ENCODE results near the gene GLRA3. TPM values are rescaled to one million over a fixed set of nuclear protein-coding genes. Genes with fewer than 3 reads are reported as not detected.

GLRA3 gene
- total and polyA plus RNA-seq, 2 of the 8 experiments (the other 6 are each of a cell fraction or from before 2014, with no cell fraction given) = 0.02 TPM; not detected in 1

DNA sequence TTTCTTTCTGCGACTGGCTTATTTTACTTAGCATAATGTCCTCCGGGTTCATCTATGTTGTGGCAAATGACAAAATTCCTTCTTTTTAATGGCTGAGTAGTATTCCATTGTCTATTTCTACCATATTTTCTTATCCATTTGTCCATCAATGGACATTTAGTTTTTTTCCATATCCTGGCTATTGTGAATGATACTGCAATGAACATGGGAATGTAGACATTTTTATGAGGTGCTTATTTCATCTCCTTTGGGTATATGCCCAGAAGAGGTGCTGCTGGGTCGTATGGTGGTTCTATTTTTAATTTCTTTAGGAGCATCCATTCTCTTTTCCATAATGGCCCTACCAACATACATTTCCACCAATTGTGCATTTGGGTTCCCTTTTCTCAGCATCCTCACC lies 230.2 kb downstream of the GLRA3 start:
- H2AK5ac ChIP-seq (ENCODE audit: low read depth, low read length) = no peak overlapping the region
- no peak overlapping the region for H3K4me2 ChIP-seq (ENCODE audit: insufficient read depth in 1 of 2, low read depth in 2 of 2, low read length in 2 of 2)
- H3K14ac ChIP-seq (ENCODE audit: insufficient read length) = no peak overlapping the region
- no peak overlapping the region for H4K8ac ChIP-seq (ENCODE audit: extremely low read depth, insufficient read depth, low read length)
- H3K23me2 ChIP-seq (ENCODE audit: low read depth, low read length) = no peaks in the 10 kb centered on the region
- 96% methylated on average over 3 of the region's 3 CpGs; no CpG with 5 or more reads in 1 of the 2 experiments for WGBS, 2 experiments (ENCODE audit: extremely low coverage in 1 of 2, insufficient coverage in 1 of 2, insufficient read length in 1 of 2, insufficient replicate concordance in 2 of 2, low coverage in 1 of 2, low lambda C conversion rate in 2 of 2, missing lambda C conversion rate in 1 of 2)
- no peak overlapping the region for H2BK120ac ChIP-seq (replicated peaks; ENCODE audit: low read depth, low read length)
- no peak overlapping the region for H2BK5ac ChIP-seq (ENCODE audit: low read depth, low read length)
- no peaks in the 10 kb centered on the region for H3K4me1 ChIP-seq (replicated peaks in 1 of 4; ENCODE audit: control insufficient read depth in 3 of 4, insufficient read depth in 4 of 4, low read length in 3 of 4)
- no peak overlapping the region for H2AFZ ChIP-seq (ENCODE audit: low read length)
- H3K18ac ChIP-seq (ENCODE audit: extremely low read depth, low read length) = no peak overlapping the region
- no peak for FAIRE-seq
- H2BK12ac ChIP-seq (ENCODE audit: low read depth, low read length) = no peak overlapping the region
- no peak overlapping the region for H3K56ac ChIP-seq (replicated peaks; ENCODE audit: insufficient read length, low read depth, low read length)
- H4K5ac ChIP-seq (ENCODE audit: insufficient read length, low read depth, low read length) = no peak overlapping the region
- no peaks in the 10 kb centered on the region for H3K79me2 ChIP-seq (ENCODE audit: control insufficient read depth in 1 of 2, insufficient read depth in 2 of 2, low read length in 2 of 2)
- ChIA-PET CTCF (ENCODE audit: partially characterized antibody) (no interaction called here), POLR2A (ENCODE audit: partially characterized antibody) (no interaction called here)
- H3K27me3 ChIP-seq (replicated peaks in 1 of 4; ENCODE audit: control insufficient read depth in 3 of 4, extremely low read depth in 1 of 4, insufficient read depth in 3 of 4, low read length in 3 of 4) = no peaks in the 10 kb centered on the region
- no peaks in the 10 kb centered on the region for H3K9me3 ChIP-seq (ENCODE audit: insufficient read depth in 2 of 2, low read depth in 1 of 2, low read length in 1 of 2)
- H3K27ac ChIP-seq (ENCODE audit: low read depth, low read length) = no peak overlapping the region
- H3K36me3 ChIP-seq (ENCODE audit: control insufficient read depth in 2 of 4, insufficient read depth in 4 of 4, low read length in 3 of 4) = no peaks in the 10 kb centered on the region
- H2BK20ac ChIP-seq (ENCODE audit: low read length) = no peak overlapping the region
- H3K4ac ChIP-seq (replicated peaks; ENCODE audit: insufficient read length, low read depth, low read length) = no peak overlapping the region
- no peak overlapping the region for H2BK15ac ChIP-seq (ENCODE audit: low read length)
- H3K79me1 ChIP-seq (ENCODE audit: low read depth, low read length) = no peaks in the 10 kb centered on the region
- no peak for TF ChIP-seq SP4 (IDR thresholded peaks at IDR 0.05; ENCODE audit: low read length)
- TF ChIP-seq CEBPB (IDR thresholded peaks at IDR 0.05; ENCODE audit: low read depth, low read length) = no peak
- TF ChIP-seq SIN3A (conservative IDR thresholded peaks at IDR 0.05 in 1 of 2, IDR thresholded peaks at IDR 0.05 in 1 of 2; ENCODE audit: low read depth in 1 of 2, low read length in 2 of 2) = no peak
- TF ChIP-seq TAF1 (IDR thresholded peaks at IDR 0.05; ENCODE audit: low read depth, low read length) = no peak
- no peak for TF ChIP-seq RFX5 (IDR thresholded peaks at IDR 0.05; ENCODE audit: borderline replicate concordance, low read depth, low read length)
- no peak for TF ChIP-seq CTBP2 (IDR thresholded peaks at IDR 0.05; ENCODE audit: borderline replicate concordance, insufficient read depth, insufficient read length, low read length)
- TF ChIP-seq, protein P1, sequence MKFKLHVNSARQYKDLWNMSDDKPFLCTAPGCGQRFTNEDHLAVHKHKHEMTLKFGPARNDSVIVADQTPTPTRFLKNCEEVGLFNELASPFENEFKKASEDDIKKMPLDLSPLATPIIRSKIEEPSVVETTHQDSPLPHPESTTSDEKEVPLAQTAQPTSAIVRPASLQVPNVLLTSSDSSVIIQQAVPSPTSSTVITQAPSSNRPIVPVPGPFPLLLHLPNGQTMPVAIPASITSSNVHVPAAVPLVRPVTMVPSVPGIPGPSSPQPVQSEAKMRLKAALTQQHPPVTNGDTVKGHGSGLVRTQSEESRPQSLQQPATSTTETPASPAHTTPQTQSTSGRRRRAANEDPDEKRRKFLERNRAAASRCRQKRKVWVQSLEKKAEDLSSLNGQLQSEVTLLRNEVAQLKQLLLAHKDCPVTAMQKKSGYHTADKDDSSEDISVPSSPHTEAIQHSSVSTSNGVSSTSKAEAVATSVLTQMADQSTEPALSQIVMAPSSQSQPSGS (IDR thresholded peaks at IDR 0.05; ENCODE audit: low read length) = no peak
- TF ChIP-seq SP2 (IDR thresholded peaks at IDR 0.05; ENCODE audit: low read length) = no peak
- no peak for TF ChIP-seq KDM5A (IDR thresholded peaks at IDR 0.05; ENCODE audit: low read length)
- H4K91ac ChIP-seq (replicated peaks; ENCODE audit: insufficient read length, low read length) = no peak overlapping the region
- no peaks in the 10 kb centered on the region for H4K20me1 ChIP-seq (replicated peaks in 1 of 2; ENCODE audit: control insufficient read depth in 1 of 2, insufficient read depth in 2 of 2, low read length in 2 of 2)
- no peak overlapping the region for H3K23ac ChIP-seq (ENCODE audit: insufficient read length)
- H3K4me3 ChIP-seq (ENCODE audit: extremely low read depth in 1 of 4, insufficient read depth in 2 of 4, low read depth in 3 of 4, low read length in 4 of 4) = no peak overlapping the region
- H3K9ac ChIP-seq (replicated peaks in 1 of 4; ENCODE audit: extremely low read depth in 1 of 4, low read depth in 3 of 4, low read length in 3 of 4) = no peak overlapping the region
- DNase-seq (ENCODE audit: low read depth in 1 of 2, low spot score in 2 of 2) = no peak

Measured in H1 (cell line).